ENCODE measurements around the gene GAS7. TPM values are rescaled to one million over a fixed set of nuclear protein-coding genes. Genes with fewer than 3 reads are reported as not detected.

The GAS7 gene
- total RNA-seq, 6 donors from 2014 or later = 19.9 to 87.1 (median 41.5) TPM

DNA sequence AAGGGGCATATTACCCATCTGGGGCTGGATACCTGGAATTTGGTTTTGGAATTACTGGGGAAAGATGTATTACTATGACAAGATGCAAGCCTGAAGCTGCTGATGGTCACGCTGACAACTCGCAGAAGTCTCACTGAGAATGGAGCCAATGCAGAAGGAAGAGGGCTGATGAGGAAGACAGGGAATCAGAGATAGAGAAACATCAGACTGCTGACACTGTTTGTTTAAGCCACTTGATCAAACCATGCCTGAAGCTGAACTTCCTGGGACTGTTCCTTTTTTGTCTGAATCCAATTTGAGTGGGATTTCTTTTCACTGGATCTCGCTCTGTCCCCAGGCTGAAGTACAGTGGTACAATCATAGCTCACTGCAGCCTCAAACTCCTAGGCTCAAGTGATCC lies 133.9 kb downstream of the GAS7 start:
- TF ChIP-seq EP300 (IDR thresholded peaks at IDR 0.05) (no peak), POLR2AphosphoS5 (IDR thresholded peaks at IDR 0.05) (no peak), POLR2A (IDR thresholded peaks at IDR 0.05) (no peak), CTCF (IDR thresholded peaks at IDR 0.05) (no peak)
- Histone ChIP-seq H3K9me3 (peaks cover 0 to 4% (median 0%) of the 10 kb centered on the region in 4 donors), H3K36me3 (no peaks in the 10 kb centered on the region), H3K4me3 (no peak overlapping the region), H3K27ac (peak overlapping the region in 2 of 4 donors; percentile 35 to 42), H3K27me3 (no peaks in the 10 kb centered on the region), H3K4me1 (peaks cover 10 to 33% (median 26%) of the 10 kb centered on the region in 4 donors)
- DNase-seq (no peak), ATAC-seq (ENCODE audit: low FRiP score in 2 of 2) (no peak)
- 79 to 92% methylated on average over 3 of the region's 3 CpGs for WGBS, 2 donors

DNA sequence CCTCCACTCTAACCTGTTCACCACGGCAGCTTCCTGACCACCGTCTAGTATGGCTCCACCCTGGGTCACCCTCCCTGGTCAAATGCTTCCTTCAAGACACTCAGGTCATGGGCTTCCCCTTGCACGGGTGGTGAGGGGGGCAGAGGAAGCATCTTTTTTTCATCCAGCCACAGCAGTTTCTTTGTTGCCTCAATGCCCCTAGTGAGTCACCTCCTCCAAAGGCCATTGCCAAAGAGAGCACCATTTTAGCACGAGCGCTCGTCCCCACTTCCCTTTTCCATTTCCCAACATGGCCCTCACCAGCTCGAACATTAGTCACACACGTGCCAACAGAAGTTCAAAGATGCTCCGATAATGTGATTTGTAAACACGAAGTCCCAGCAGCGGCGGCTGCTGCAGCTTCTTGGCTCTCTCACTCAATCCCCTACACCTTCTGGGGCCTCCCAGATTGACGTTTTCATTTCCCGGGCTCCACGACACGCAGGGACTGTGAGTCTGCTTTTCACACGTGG lies 134.6 kb downstream of the GAS7 start:
- Histone ChIP-seq H3K27me3 (no peaks in the 10 kb centered on the region), H3K4me1 (peaks cover 10 to 33% (median 26%) of the 10 kb centered on the region in 4 donors), H3K36me3 (no peaks in the 10 kb centered on the region), H3K27ac (peak overlapping the region; percentile 32 to 71 (median 49)), H3K4me3 (no peak overlapping the region), H3K9me3 (peaks cover 0 to 4% (median 0%) of the 10 kb centered on the region in 4 donors)
- ATAC-seq (ENCODE audit: low FRiP score in 2 of 2) = peak; percentile 52 to 73
- TF ChIP-seq POLR2A (IDR thresholded peaks at IDR 0.05) (no peak), POLR2AphosphoS5 (IDR thresholded peaks at IDR 0.05) (peak; percentile 54 to 88), EP300 (IDR thresholded peaks at IDR 0.05) (peak in 1 of 4 donors; percentile 63), CTCF (IDR thresholded peaks at IDR 0.05) (no peak)
- peak in 1 of 2 donors; percentile 75 for DNase-seq
- WGBS, 2 donors = 30 to 42% methylated on average over 16 to 17 of the region's 17 CpGs

GRCh38 chr17:10062691-10063385 lies 135.6 kb downstream of the GAS7 start:
- Histone ChIP-seq H3K9me3 (peaks cover 0 to 4% (median 0%) of the 10 kb centered on the region in 4 donors), H3K27ac (peak overlapping the region; percentile 32 to 71 (median 47)), H3K4me1 (peaks cover 10 to 33% (median 25%) of the 10 kb centered on the region in 4 donors), H3K4me3 (no peak overlapping the region), H3K36me3 (no peaks in the 10 kb centered on the region), H3K27me3 (no peaks in the 10 kb centered on the region)
- TF ChIP-seq POLR2A (IDR thresholded peaks at IDR 0.05) = no peak
- no peak for TF ChIP-seq EP300 (IDR thresholded peaks at IDR 0.05)
- TF ChIP-seq CTCF (IDR thresholded peaks at IDR 0.05) = peak in 1 of 6 experiments; percentile 6
- DNase-seq (peak; percentile 40 to 80), ATAC-seq (ENCODE audit: low FRiP score in 2 of 2) (peak in 1 of 2 donors; percentile 26)
- WGBS, 2 donors = 70 to 89% methylated on average over 13 of the region's 14 CpGs

- H3K4me1 ChIP-seq = peaks cover 10 to 33% (median 25%) of the 10 kb centered on the region in 4 donors
- peaks cover 0 to 4% (median 0%) of the 10 kb centered on the region in 4 donors for H3K9me3 ChIP-seq
- H3K27me3 ChIP-seq = no peaks in the 10 kb centered on the region
- H3K4me3 ChIP-seq = no peak overlapping the region
- H3K27ac ChIP-seq = peak overlapping the region in 3 of 4 donors; percentile 38 to 61 (median 43)
- ATAC-seq (ENCODE audit: low FRiP score in 2 of 2) (peak in 1 of 2 donors; percentile 64), DNase-seq (peak; percentile 39 to 60)
- TF ChIP-seq CTCF (IDR thresholded peaks at IDR 0.05) = no peak
- TF ChIP-seq POLR2AphosphoS5 (IDR thresholded peaks at IDR 0.05) = no peak
- no peaks in the 10 kb centered on the region for H3K36me3 ChIP-seq
- 62 to 65% methylated on average over 13 of the region's 13 CpGs for WGBS, 2 donors
Measured at GRCh38 chr17:10061111-10061845, 137.1 kb downstream of the GAS7 start.
